ENCODE data around the gene AQP12B. TPM values are rescaled to one million over a fixed set of nuclear protein-coding genes. Genes with fewer than 3 reads are reported as not detected.
A peak's percentile ranks its signal among the peaks of the same experiment; 100 is the strongest.
"Not testable (repeated sequence)": the region's sequence is repeated elsewhere in the genome, so short reads cannot be mapped to it uniquely, and the experiment has no call there.

AQP12B gene
- not detected in 2 replicates for total RNA-seq (2014; rRNA removed; shearing (Covaris generic))
- not detected in 2 replicates for polyA plus RNA-seq (2016; fragmentation: Nextera tagmentation; extraction: Ambion mirVana)

- H3K79me2 ChIP-seq (ENCODE audit: insufficient read depth); in situ Hi-C loops (cut with MboI); H3K4me2 ChIP-seq (ENCODE audit: unreplicated experiment); H4K20me1 ChIP-seq (ENCODE audit: insufficient read depth); H3K4me3 ChIP-seq; H3F3A ChIP-seq (ENCODE audit: insufficient read depth); H3K9me2 ChIP-seq (ENCODE audit: insufficient read depth); H2AFZ ChIP-seq; H3K27ac ChIP-seq; H3K36me3 ChIP-seq (ENCODE audit: low read depth); H3K9me3 ChIP-seq (ENCODE audit: low read depth); DNase-seq; H3K4me1 ChIP-seq (ENCODE audit: insufficient read depth); H3K9ac ChIP-seq: not testable (repeated sequence)
- peaks cover 14% of the 10 kb centered on the region for H3K27me3 ChIP-seq (replicated peaks; ENCODE audit: insufficient read depth)
- WGBS, 2 experiments (ENCODE audit: low coverage in 1 of 2, low lambda C conversion rate in 2 of 2, missing lambda C conversion rate in 2 of 2): 72 to 75% methylated on average over 35 of the region's 37 CpGs
Observed at GRCh38 chr2:240682431-240683224, at the start of gene AQP12B. Gene AQP12B, minus strand, starts transcription at chr2:240682885. Its CDS starts 48 bp downstream, at chr2:240682837.

- H3K4me2 ChIP-seq (ENCODE audit: unreplicated experiment): no peak overlapping the region
- H3K9ac ChIP-seq: no peak overlapping the region
- H3K36me3 ChIP-seq (ENCODE audit: low read depth): no peaks in the 10 kb centered on the region
- H3K27me3 ChIP-seq (replicated peaks; ENCODE audit: insufficient read depth): peaks cover 8% of the 10 kb centered on the region; the same call in 1 of the 2 replicates
- in situ Hi-C loops (cut with MboI): no loop called here
- no peaks in the 10 kb centered on the region for H3K79me2 ChIP-seq (ENCODE audit: insufficient read depth)
- no peaks in the 10 kb centered on the region for H3K9me2 ChIP-seq (ENCODE audit: insufficient read depth)
- H3K4me3 ChIP-seq: no peak overlapping the region
- no peaks in the 10 kb centered on the region for H3K4me1 ChIP-seq (ENCODE audit: insufficient read depth)
- H3K27ac ChIP-seq: no peak overlapping the region
- TF ChIP-seq EZH2phosphoT487 (IDR thresholded peaks at IDR 0.05; ENCODE audit: insufficient read depth, low read depth) (no peak), EZH2 (IDR thresholded peaks at IDR 0.05; ENCODE audit: insufficient read depth, poor library complexity, severe bottlenecking) (no peak)
- H3K9me3 ChIP-seq (ENCODE audit: low read depth): no peaks in the 10 kb centered on the region
- H3F3A ChIP-seq (ENCODE audit: insufficient read depth): no peaks in the 10 kb centered on the region
- H2AFZ ChIP-seq: no peak overlapping the region
- DNase-seq: no peak
- H4K20me1 ChIP-seq (ENCODE audit: insufficient read depth): no peaks in the 10 kb centered on the region
- WGBS, 2 experiments (ENCODE audit: low coverage in 1 of 2, low lambda C conversion rate in 2 of 2, missing lambda C conversion rate in 2 of 2): 63% methylated on average over 5 of the region's 5 CpGs; no CpG with 5 or more reads in 1 of the 2 experiments
Observed at GRCh38 chr2:240732184-240732583, 49.5 kb upstream of the AQP12B start.

GRCh38 chr2:240731178-240731545 lies 48.5 kb upstream of the AQP12B start:
- 27 to 32% methylated on average over 9 of the region's 9 CpGs for WGBS, 2 experiments (ENCODE audit: low coverage in 1 of 2, low lambda C conversion rate in 2 of 2, missing lambda C conversion rate in 2 of 2)
- in situ Hi-C loops (cut with MboI): no loop called here
- H3K9me2 ChIP-seq (ENCODE audit: insufficient read depth): no peaks in the 10 kb centered on the region
- DNase-seq: peak; percentile 34
- peaks cover 8% of the 10 kb centered on the region; the same call in 1 of the 2 replicates for H3K27me3 ChIP-seq (replicated peaks; ENCODE audit: insufficient read depth)
- H2AFZ ChIP-seq: no peak overlapping the region
- no peak overlapping the region for H3K27ac ChIP-seq
- no peak for TF ChIP-seq EZH2phosphoT487 (IDR thresholded peaks at IDR 0.05; ENCODE audit: insufficient read depth, low read depth)
- no peak for TF ChIP-seq EZH2 (IDR thresholded peaks at IDR 0.05; ENCODE audit: insufficient read depth, poor library complexity, severe bottlenecking)
- no peak overlapping the region for H3K9ac ChIP-seq
- H3F3A ChIP-seq (ENCODE audit: insufficient read depth): no peaks in the 10 kb centered on the region
- H3K9me3 ChIP-seq (ENCODE audit: low read depth): no peaks in the 10 kb centered on the region
- H3K36me3 ChIP-seq (ENCODE audit: low read depth): no peaks in the 10 kb centered on the region
- H4K20me1 ChIP-seq (ENCODE audit: insufficient read depth): no peaks in the 10 kb centered on the region
- no peak overlapping the region for H3K4me3 ChIP-seq
- H3K79me2 ChIP-seq (ENCODE audit: insufficient read depth): no peaks in the 10 kb centered on the region
- no peak overlapping the region for H3K4me2 ChIP-seq (ENCODE audit: unreplicated experiment)
- H3K4me1 ChIP-seq (ENCODE audit: insufficient read depth): no peaks in the 10 kb centered on the region

GRCh38 chr2:240730501-240731177 lies 48.0 kb upstream of the AQP12B start:
- Histone ChIP-seq H4K20me1 (ENCODE audit: insufficient read depth) (no peaks in the 10 kb centered on the region), H3F3A (ENCODE audit: insufficient read depth) (no peaks in the 10 kb centered on the region), H3K27ac (no peak overlapping the region), H3K79me2 (ENCODE audit: insufficient read depth) (no peaks in the 10 kb centered on the region), H3K36me3 (ENCODE audit: low read depth) (no peaks in the 10 kb centered on the region), H3K9me2 (ENCODE audit: insufficient read depth) (no peaks in the 10 kb centered on the region), H3K27me3 (replicated peaks; ENCODE audit: insufficient read depth) (peaks cover 8% of the 10 kb centered on the region; the same call in 1 of the 2 replicates), H3K4me3 (no peak overlapping the region), H3K4me1 (ENCODE audit: insufficient read depth) (no peaks in the 10 kb centered on the region), H3K4me2 (ENCODE audit: unreplicated experiment) (no peak overlapping the region), H3K9me3 (ENCODE audit: low read depth) (no peaks in the 10 kb centered on the region), H2AFZ (no peak overlapping the region), H3K9ac (no peak overlapping the region)
- in situ Hi-C loops (cut with MboI): no loop called here
- no peak for DNase-seq
- TF ChIP-seq EZH2phosphoT487 (IDR thresholded peaks at IDR 0.05; ENCODE audit: insufficient read depth, low read depth): no peak
- TF ChIP-seq EZH2 (IDR thresholded peaks at IDR 0.05; ENCODE audit: insufficient read depth, poor library complexity, severe bottlenecking): no peak
- WGBS, 2 experiments (ENCODE audit: low coverage in 1 of 2, low lambda C conversion rate in 2 of 2, missing lambda C conversion rate in 2 of 2): 42 to 43% methylated on average over 10 of the region's 10 CpGs

Measured in GM23248 (cell line).